Keratinocyte (primary cell): ENCODE data around the gene BAIAP2L2.
"Not testable (repeated sequence)": the region's sequence is repeated elsewhere in the genome, so short reads cannot be mapped to it uniquely, and the experiment has no call there.

Experiments used
- CTCF ChIP-seq, 3 experiments: IDR thresholded peaks in 1 of 3; conservative IDR thresholded peaks in 1 of 3; optimal IDR thresholded peaks in 1 of 3; 2 replicates in 2 of 3; 3 replicates in 1 of 3; pipeline versions ENCODE3 to v1.5.1; 2011; ENCODE audit warnings: low read length in 3 of 3, mild to moderate bottlenecking in 3 of 3, moderate library complexity in 2 of 3, control low read depth in 1 of 3, inconsistent platforms in 1 of 3; ENCODE audit not compliant: insufficient read depth in 2 of 3; ENCODE audit errors: extremely low read depth in 1 of 3
- EZH2 ChIP-seq: IDR thresholded peaks from one replicate; pipeline ENCODE4 v1.6.1; 2012; ENCODE audit warnings: inconsistent platforms, mild to moderate bottlenecking, low read length, moderate library complexity

DNA sequence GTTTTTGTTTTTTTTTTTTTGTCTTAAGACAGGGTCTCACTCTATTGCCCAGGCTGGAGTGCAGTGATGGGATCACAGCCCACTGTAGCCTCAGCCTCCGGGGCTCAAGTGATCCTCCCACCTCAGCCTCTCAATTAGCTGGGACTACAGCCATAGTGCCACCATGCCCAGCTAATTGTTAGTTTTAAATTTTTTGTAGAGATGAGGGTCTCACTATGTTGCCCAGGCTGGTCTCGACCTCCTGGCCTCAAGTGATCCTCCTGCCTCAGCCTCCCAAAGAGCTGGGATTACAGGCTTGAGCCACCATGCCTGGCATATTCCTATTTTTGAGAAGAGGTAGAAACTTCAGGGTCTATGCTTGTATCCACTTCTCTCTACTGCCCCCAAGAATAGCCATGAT lies 8.3 kb upstream of the BAIAP2L2 start:
- TF ChIP-seq EZH2; CTCF (optimal IDR thresholded peaks at IDR 0.05 in 1 of 3, IDR thresholded peaks at IDR 0.05 in 1 of 3, conservative IDR thresholded peaks at IDR 0.05 in 1 of 3; ENCODE audit: extremely low read depth in 1 of 3, insufficient read depth in 2 of 3, low read length in 3 of 3): not testable (repeated sequence)
